Breast epithelium (tissue), 4 donors: Measurements from ENCODE around the gene S100A9. TPM values are rescaled to one million over a fixed set of nuclear protein-coding genes. Genes with fewer than 3 reads are reported as not detected.

Experiments
- DNase-seq, 2 donors: peaks; one replicate each; pipeline ENCODE4 v3.0.0-alpha.2; 2019; ENCODE audit warnings: low spot score in 2 of 2
- H3K27ac ChIP-seq, 2 donors: fragments of 200-600 bp; sonication (generic) in 1 of 2; one replicate each; pipeline ENCODE4 v1.5.1; 2016 to 2019; ENCODE audit warnings: mild to moderate bottlenecking in 1 of 2
- H3K27me3 ChIP-seq, 2 donors: fragments of 200-600 bp; sonication (generic) in 1 of 2; one replicate each; pipeline versions ENCODE4 v1.5.1 to v1.6.0; 2017 to 2019; ENCODE audit warnings: control low read depth in 1 of 2, mild to moderate bottlenecking in 1 of 2
- H3K36me3 ChIP-seq: fragments of 200-600 bp; one replicate; pipeline ENCODE4 v1.5.1; 2019
- H3K4me1 ChIP-seq, 2 donors: fragments of 200-600 bp; sonication (generic); one replicate each; pipeline ENCODE4 v1.5.1; 2016 to 2019; ENCODE audit warnings: control low read depth in 1 of 2
- H3K4me3 ChIP-seq, 3 donors: fragments of 200-600 bp; sonication (generic); 1 replicate in 2 of 3; 2 replicates in 1 of 3; pipeline ENCODE4 v1.5.1; 2016 to 2019; ENCODE audit warnings: mild to moderate bottlenecking in 3 of 3, moderate library complexity in 2 of 3
- H3K9me3 ChIP-seq, 2 donors: fragments of 200-600 bp; sonication (generic) in 1 of 2; one replicate each; pipeline ENCODE4 v1.5.1; 2016 to 2019; ENCODE audit warnings: control low read depth in 1 of 2
- CTCF ChIP-seq, 3 donors: fragments of 450-650 bp; IDR thresholded peaks; one replicate each; pipeline ENCODE4 v1.5.1; 2016 to 2017; ENCODE audit warnings: antibody characterized with exemption in 3 of 3, mild to moderate bottlenecking in 3 of 3, moderate library complexity in 3 of 3
- POLR2A ChIP-seq: fragments of 450-650 bp; IDR thresholded peaks from one replicate; pipeline ENCODE4 v1.6.1; 2016; ENCODE audit warnings: antibody characterized with exemption, mild to moderate bottlenecking, moderate library complexity
- POLR2AphosphoS5 ChIP-seq, 3 donors: sonication (generic); formaldehyde crosslinking; IDR thresholded peaks; one replicate each; pipeline ENCODE4 v1.6.1; 2017; ENCODE audit warnings: antibody characterized with exemption in 3 of 3
- intact Hi-C: fragments of 100-400 bp; cut with DNase I; formaldehyde crosslinking; loops from one replicate; pipeline ENCODE4 v1.15.1; 2023; ENCODE audit warnings: low total_unique reads
- total RNA-seq, 3 donors: library from RNA; depleted of rRNA; stranded (reverse); fragments of >200 nt; gene quantifications; one replicate each; pipeline ENCODE4 v1.1.0, GENCODE V29; 2016

The S100A9 gene
- total RNA-seq, 3 donors from 2014 or later, result 90.3 to 329 (median 208) TPM

GRCh38 chr1:153367090-153367489, 9.4 kb downstream of the S100A9 start:
- intact Hi-C loops, result no loop called here
- DNase-seq, result no peak
- no peaks in the 10 kb centered on the region for H3K36me3 ChIP-seq
- no peak overlapping the region for H3K4me3 ChIP-seq
- H3K9me3 ChIP-seq, result no peaks in the 10 kb centered on the region
- no peaks in the 10 kb centered on the region for H3K27me3 ChIP-seq
- no peak overlapping the region for H3K27ac ChIP-seq
- TF ChIP-seq POLR2AphosphoS5 (IDR thresholded peaks at IDR 0.05), result no peak
- TF ChIP-seq POLR2A, result no peak
- TF ChIP-seq CTCF (IDR thresholded peaks at IDR 0.05), result no peak
- H3K4me1 ChIP-seq, result peaks cover 0 to 11% of the 10 kb centered on the region in 2 donors

- Histone ChIP-seq H3K4me3 (no peak overlapping the region), H3K4me1 (peaks cover 0 to 11% of the 10 kb centered on the region in 2 donors), H3K27ac (no peak overlapping the region), H3K36me3 (no peaks in the 10 kb centered on the region), H3K9me3 (no peaks in the 10 kb centered on the region), H3K27me3 (no peaks in the 10 kb centered on the region)
- no peak for DNase-seq
- intact Hi-C loops, result no loop called here
- no peak for TF ChIP-seq POLR2AphosphoS5 (IDR thresholded peaks at IDR 0.05)
- no peak for TF ChIP-seq POLR2A
- TF ChIP-seq CTCF (IDR thresholded peaks at IDR 0.05), result no peak
Observed at GRCh38 chr1:153368495-153368894, 10.8 kb downstream of the S100A9 start.

- intact Hi-C loops, result no loop called here
- no peak for TF ChIP-seq POLR2AphosphoS5 (IDR thresholded peaks at IDR 0.05)
- no peak for TF ChIP-seq CTCF (IDR thresholded peaks at IDR 0.05)
- no peak for TF ChIP-seq POLR2A
- Histone ChIP-seq H3K4me1 (peaks cover 0 to 4% of the 10 kb centered on the region in 2 donors), H3K27me3 (no peaks in the 10 kb centered on the region), H3K27ac (no peak overlapping the region), H3K9me3 (no peaks in the 10 kb centered on the region), H3K36me3 (no peaks in the 10 kb centered on the region), H3K4me3 (no peak overlapping the region)
- DNase-seq, result no peak
Observed at GRCh38 chr1:153370146-153370545, 12.5 kb downstream of the S100A9 start.

- no peak for DNase-seq
- intact Hi-C loops, result no loop called here
- Histone ChIP-seq H3K27ac (no peak overlapping the region), H3K4me3 (no peak overlapping the region), H3K9me3 (no peaks in the 10 kb centered on the region), H3K27me3 (no peaks in the 10 kb centered on the region), H3K4me1 (no peaks in the 10 kb centered on the region), H3K36me3 (no peaks in the 10 kb centered on the region)
- no peak for TF ChIP-seq CTCF (IDR thresholded peaks at IDR 0.05)
- no peak for TF ChIP-seq POLR2A
- no peak for TF ChIP-seq POLR2AphosphoS5 (IDR thresholded peaks at IDR 0.05)
Observed at GRCh38 chr1:153371231-153371630, 13.6 kb downstream of the S100A9 start.

- H3K27me3 ChIP-seq, result no peaks in the 10 kb centered on the region
- no peaks in the 10 kb centered on the region for H3K36me3 ChIP-seq
- H3K4me3 ChIP-seq, result no peak overlapping the region
- H3K9me3 ChIP-seq, result no peaks in the 10 kb centered on the region
- TF ChIP-seq POLR2A, result no peak
- TF ChIP-seq POLR2AphosphoS5 (IDR thresholded peaks at IDR 0.05), result no peak
- no peak for TF ChIP-seq CTCF (IDR thresholded peaks at IDR 0.05)
- H3K4me1 ChIP-seq, result no peaks in the 10 kb centered on the region
- intact Hi-C loops, result no loop called here
- no peak for DNase-seq
- H3K27ac ChIP-seq, result no peak overlapping the region
Observed at GRCh38 chr1:153372571-153372970, 14.9 kb downstream of the S100A9 start.
